GM23248 (cell line): ENCODE data around the gene SPSB4.

ENCODE experiments used
- EZH2 ChIP-seq: fragments of 200-600 bp; sonication (generic); IDR thresholded peaks from 2 replicates; pipeline ENCODE4 v1.6.1; 2018; ENCODE audit warnings: antibody characterized with exemption, mild to moderate bottlenecking; ENCODE audit not compliant: insufficient read depth, poor library complexity, severe bottlenecking
- EZH2phosphoT487 ChIP-seq: fragments of 200-600 bp; sonication (generic); IDR thresholded peaks from 2 replicates; pipeline ENCODE4 v1.6.1; 2018; ENCODE audit warnings: antibody characterized with exemption, moderate library complexity, mild to moderate bottlenecking, low read depth; ENCODE audit not compliant: insufficient read depth

- no peak for TF ChIP-seq EZH2
- TF ChIP-seq EZH2phosphoT487 = no peak
These were observed 16.2 kb downstream of the SPSB4 start for GRCh38 chr3:141067206-141067974.
